HG03558 (cell line): Measurements from ENCODE around the gene SRL.
"Not testable (repeated sequence)": the region's sequence is repeated elsewhere in the genome, so short reads cannot be mapped to it uniquely, and the experiment has no call there.

Source experiments
- ATAC-seq: cut with Tn5 transposase; IDR thresholded peaks from one replicate; pipeline ENCODE4 v1.9.1; 2021; ENCODE audit warnings: moderate number of reproducible peaks; ENCODE audit not compliant: unreplicated experiment; ENCODE audit errors: extremely low read depth

Gene SRL

DNA sequence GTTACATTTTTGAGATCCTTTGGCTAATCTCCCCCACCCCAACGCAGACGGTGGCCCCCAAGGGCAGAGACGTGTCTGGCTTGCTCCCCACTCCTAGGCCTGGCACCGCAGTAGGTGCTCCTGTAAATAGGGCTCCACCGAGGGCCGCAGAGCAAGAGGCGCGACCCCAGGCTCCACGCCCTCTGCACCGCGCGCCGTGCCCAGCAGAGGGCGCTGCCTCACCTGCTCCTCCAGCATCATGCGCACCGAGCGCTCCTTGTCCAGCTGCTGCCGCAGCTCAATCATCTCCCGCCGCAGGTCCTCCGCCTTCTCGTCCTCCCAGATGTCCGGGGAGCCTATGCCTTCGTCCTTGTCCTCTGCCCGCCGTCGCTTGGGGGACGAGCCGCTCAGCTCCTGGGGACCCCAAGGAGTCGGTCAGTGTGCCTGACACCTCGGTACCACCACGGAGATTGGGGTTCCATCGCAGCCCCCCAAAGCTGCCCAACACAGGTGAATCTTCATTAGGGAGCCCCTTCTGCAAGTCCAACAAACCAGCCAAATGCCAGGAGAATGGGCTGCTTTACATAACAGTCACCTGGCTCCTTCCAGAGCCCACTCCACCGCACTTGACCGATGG lies 19.8 kb upstream of the SRL start:
- ATAC-seq: no peak

DNA sequence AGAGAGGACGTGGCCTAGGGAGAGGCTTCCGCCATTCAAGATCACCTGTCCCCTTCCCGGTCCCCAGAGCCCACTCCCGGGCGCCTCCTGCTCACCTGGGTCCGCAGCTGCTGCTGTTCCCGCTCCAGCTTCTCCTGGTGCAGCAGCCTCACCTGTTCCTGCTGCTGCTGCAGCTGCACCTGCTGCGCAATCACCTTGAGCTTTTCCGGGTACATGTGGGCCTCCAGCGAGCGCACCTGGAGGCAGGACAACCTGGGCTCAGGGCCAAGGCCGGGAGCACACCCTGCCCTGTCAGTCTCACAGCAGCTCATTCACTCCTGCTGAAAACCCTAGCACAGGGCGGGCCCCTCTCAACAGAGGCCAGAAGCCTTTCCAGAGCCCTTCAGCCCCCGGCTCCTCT lies 18.5 kb upstream of the SRL start:
- no peak for ATAC-seq

DNA sequence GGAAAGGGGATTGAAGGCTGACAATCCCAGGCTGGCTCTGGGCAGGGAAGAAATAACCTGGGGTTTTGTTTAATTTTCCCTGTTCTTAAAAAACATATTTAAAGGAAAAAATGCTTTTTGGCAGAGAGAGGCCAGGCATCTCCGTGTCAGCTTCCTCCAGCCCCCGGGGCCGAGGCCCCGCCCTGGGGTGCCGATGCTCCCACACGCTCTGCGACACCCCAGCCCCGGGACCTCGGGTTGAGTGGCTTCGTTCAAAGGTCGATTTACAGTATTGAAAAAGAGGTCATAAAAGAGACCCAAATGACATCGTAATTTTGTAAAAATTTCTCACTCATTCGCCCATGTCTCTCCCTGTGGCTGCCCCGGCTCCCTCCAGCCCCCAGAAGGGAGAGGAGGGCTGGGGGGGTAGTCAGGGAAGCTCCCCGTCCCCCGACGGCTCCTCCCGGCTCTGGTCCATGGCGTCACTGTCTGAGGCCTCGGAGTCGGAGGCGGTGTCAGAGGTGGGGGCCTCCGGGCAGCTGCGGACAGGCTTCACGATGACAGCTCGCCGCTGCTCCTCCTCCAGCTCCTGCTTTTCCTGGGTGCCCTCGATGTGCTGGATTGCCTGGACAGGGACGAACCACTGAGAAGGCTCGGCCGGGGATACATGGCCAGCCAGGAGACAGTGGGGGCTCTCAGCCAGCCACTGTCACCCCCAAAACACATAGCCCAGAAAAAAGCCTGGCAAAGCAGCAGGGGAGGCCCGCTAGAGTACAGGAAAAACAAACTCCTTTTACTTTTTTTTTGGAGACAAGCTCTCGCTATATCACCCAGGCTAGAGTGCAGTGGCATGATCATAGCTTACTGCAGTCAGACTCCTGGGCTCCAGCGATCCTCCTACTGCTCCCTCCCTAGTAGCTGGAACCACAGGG lies 16.0 kb upstream of the SRL start:
- no peak for ATAC-seq

DNA sequence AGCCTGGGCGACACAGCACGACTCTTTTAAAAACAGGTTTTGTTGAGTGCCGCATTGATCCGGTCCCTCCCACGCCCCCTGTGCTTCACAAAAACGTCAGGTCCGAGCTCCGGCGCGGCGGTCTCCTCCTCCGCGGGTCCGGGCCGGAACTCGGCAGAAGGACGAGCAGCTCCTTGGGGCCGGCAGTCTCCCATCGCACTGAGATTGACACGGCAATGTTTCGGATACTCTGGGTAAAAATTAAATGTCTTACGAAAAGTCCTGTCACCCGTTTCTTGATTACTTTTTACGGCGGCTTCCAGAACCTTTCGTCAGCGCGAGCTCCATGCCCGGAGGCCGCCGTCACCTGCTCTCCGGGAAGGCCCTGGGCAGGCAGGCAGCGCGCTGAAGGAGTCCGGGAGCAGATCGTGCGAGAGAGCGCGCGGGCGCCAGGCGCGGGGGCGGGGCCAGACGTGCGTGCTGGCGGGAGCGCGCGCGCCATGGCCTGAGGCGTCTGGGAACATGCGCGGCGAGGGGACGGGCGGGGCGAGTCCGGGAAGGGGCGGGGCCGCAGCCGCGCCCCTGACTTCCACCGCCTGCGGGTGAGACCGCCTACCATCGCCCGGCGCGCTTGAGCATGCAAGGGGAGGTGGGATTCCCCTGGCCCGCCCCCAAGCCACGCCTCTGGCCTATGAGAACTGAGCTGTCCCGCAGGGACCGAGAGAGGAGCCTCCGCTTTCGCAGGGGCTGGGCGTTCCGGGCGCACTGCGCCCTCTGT lies 11.7 kb upstream of the SRL start:
- ATAC-seq: peak; percentile 89

DNA sequence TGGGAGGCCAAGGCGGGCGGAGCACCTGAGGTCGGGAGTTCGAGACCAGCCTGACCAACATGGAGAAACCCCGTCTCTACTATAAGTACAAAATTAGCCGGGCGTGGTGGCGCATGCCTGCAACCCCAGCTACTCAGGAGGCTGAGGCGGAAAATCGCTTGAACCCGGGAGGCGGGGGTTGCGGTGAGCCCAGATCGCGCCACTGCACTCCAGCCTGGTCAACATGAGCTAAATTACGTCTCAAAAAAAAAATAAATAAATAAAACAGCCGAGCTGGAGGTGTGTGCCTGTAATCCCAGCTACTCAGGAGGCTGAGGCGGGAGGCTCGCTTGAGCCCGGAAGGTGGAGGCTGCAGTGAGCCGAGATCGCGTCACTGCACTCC lies 11.1 kb upstream of the SRL start:
- ATAC-seq: not testable (repeated sequence)

DNA sequence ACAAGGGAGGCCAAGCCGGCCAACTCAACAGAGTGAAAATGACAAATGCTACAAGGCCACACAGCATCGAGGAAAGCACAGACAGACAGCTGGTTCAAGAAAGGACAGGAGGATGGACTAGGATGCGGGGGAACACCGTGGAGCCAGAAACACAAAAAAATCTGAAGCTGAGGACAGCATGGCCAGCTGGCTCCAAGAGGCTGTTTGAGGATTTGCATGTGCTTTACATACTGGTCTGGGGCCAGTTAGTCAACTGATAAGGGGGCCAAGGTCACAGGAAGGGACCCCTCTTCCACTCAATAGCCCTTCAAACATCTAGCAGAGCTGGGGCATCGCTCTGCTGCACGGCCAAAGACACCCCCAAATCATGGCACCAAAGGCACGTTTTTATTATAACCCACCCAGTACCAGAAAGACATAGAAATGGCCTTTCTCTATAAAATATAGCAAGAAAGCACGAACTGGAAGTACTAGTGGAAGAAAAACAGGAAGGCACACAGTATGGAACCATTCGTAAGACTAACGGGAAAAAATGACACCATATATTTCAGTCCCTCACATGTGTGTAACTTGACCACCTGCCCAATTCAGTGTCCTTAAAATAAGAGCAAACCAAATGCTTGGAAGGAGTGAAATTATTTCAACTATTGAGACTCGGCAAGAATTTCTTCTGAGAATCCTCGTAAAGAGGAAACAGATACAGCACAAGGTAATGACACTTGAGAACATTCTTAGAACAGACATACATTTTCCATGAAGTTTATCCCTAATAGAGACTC lies 7.8 kb upstream of the SRL start:
- ATAC-seq: no peak

DNA sequence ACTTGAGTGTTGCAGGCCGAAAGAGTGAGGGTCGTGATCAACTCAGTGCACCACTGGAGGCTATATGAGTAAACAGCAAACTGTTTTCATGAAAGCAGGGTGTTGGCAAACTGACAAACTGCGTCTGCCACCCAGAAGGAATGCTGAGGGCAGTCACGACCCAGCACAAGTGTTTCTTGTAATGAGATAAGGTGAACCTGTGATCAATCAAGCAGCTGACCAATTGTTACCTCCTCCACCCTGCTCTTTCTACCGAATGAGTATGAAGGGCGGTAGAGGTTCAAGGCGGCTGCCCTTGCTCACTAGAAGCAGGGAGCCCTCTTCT lies 5.5 kb upstream of the SRL start:
- ATAC-seq: no peak

DNA sequence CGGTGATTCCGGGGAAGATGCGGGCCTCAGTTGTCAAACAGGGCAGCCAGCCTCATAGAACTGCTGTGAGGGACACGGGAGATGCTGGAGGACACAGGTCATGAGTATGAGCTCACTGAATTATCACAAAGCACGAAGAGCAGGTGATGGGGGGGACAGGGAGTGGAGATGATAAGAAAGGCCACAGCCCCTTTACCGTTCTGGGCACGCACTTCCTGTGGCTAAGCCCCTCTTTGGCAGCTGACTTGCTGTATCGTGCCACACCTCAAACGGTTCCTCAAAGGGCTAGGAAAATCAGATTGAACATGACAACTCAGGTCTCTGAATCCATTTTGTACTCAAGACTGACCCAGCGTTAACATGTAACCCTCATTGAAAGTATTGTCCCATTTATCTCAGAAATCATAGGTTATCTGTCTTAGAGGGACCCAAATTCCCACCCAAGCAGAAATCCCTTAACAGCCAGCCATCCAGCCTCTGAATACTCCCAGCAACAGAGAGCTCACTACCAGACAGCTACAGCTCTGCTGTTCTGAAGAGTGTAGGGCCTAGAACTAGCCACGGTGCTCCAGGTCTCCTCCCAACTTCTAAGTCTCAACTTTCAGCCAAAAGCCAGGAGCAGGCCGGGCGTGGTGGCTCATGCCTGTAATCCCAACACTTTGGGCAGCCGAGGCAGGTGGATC lies 5.0 kb upstream of the SRL start:
- ATAC-seq: no peak

DNA sequence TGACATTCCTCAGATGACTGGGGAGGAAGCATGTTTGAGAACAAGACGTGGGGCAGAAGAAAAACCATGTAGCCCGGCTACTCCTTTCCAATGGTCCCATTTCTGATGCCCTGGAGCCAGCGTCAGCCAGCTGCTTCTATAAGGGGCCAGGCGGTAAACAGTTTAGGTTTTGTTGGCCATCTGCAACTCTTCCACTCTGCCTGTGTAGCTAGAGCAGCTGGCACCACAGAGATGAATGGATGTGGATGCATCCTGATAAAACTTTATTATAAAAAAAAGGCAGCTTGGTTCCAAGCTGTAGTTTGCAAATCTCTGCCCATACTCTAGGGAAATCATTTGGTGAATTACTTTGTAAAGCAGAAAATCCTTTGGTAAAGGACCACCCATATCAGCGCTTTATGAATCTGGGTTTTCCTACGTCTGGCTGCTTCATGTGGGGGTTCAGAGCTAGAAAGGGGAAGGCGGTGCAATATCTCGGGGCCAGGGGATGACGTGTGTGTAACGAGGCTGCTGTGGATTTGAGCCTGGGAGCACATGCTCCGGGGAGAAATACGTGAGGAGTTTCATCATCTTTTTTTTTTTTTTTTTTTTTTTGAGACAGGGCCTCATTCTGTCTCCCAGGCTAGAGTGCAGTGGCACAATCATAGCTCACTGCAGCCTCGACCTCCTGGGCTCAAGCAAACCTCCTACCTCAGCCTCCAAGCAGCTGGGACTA lies 3.4 kb upstream of the SRL start:
- no peak for ATAC-seq

DNA sequence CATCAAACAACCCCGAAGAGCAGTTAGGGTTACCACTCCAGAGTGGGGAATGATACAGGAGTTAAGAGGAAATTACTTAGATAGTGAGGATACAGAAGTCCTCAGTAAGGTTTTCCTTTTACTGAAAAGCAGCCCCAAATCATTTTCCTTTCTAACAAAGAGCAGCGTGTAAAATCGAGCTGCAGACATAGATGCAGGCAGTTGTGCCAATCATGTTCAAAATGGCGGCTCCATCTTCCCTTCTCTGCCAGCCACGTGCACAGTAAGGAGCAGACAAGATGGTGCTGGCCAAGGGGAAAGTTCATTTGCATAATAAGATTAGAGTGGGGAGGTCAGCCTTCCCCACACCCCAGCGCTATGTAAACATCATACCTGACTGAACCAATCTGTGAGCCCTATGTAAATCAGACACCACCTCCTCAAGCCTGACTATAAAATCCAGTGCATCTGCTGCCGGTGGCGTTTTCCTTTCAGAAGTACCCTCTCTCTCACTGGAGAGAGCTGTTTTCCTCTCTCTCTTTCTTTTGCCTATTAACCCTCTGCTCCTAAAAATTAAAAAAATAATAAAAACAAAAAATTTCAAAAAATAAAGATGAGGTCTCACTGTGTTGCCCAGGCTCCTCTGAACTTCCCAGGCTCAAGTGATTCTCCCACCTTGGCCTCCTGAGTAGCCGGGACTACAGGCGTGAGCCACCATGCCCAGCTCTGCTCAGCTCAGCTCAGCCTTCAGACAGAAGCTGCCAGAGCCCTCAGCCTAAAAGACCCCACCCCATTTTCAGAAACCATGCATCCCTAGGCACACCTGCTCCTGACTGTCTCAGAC lies 2.6 kb upstream of the SRL start:
- no peak for ATAC-seq

DNA sequence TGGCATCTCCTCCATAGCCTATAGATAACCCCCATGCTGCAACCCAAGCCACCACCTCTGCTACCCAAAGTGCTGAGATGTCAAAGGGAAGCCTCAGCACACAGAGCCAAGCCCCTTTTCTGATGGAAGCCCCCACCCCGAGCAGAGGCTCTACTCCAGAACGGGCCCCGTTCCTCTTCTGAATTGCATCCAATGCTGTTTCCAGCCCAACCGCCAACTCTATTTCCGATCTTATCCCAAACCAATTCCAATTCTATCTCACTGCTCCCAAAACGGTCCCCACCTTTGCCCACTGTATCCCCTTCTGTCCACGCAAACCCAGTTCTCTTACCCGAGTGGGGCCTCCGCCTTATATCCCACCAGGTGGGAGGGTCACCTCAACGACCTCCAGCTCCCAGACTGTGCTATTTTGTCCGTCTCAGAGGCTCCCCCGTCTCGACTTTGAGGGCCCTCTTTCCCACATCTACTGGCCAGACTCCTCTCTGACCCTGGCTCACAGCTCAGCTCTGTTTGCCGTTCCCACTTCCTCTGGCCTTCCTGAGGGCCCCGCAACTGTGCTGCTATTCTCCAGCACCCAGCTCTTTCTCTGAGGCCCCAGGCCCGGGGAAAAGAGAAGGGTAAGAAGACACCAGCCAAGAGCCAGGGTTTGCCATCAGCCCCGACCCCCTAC lies 487 bp downstream of the SRL start:
- no peak for ATAC-seq

DNA sequence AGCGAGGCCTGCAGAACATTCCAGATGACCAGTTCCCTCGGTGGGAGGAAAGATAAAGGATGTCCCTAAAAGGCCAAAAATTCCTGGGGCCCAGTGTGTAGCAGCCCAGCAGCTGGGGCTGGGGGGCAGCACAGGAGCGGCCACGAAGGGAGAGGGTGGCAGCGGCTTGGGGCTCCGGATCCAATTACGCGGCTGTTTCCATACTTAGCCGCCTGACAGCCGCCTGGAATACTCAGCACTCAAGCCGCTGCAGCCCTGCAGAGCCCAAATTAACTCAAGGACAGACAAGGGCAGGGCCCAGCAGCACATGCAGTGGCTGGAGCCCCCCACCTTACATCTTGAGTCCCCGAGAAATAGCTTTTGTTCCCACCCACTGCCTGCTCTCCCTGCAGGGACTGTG lies 1.3 kb downstream of the SRL start:
- ATAC-seq: no peak

DNA sequence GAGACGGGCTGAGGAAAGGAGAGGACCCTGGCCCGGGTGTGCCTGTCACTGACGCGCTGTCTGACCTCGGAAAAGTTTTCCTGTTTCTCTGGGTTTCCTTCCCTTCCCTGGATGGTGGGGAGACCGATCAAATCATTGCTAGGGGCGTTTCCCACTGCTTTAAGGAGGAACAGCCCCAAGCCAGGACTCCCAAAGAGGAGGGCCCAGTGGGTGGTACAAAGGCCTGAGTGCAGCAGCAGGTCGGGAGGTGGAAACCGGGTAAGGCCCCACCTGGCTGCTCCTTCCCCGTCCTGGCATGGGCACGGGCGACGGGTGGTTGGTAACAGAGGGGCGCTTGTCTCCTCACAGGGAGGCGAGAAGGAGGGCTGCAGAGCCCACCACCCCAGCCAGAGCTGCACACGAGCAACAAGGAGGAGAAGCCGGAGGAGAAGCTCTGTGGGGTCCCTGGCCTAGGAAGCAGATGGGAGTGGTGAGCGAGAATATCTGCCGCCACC lies 2.2 kb downstream of the SRL start:
- no peak for ATAC-seq

DNA sequence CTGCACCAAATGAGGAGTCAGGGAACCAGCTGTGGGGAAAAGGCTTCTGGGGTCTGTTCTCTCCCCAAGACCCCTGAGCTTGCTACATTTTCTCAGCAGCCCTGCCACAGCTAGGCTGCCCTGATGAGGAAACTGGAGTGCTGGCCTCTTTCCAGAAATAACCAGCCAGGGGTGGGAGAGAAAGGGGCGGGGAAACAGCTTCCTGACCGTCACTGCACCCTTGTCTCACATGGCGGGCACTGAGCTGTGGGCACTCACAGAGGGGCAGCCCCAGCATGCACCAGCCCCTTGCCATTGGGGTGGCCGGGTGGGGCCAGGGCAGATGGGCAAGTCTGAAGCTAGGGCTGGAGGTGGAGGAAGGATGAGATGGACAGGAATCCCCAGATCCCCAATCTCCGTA lies 2.9 kb downstream of the SRL start:
- no peak for ATAC-seq

DNA sequence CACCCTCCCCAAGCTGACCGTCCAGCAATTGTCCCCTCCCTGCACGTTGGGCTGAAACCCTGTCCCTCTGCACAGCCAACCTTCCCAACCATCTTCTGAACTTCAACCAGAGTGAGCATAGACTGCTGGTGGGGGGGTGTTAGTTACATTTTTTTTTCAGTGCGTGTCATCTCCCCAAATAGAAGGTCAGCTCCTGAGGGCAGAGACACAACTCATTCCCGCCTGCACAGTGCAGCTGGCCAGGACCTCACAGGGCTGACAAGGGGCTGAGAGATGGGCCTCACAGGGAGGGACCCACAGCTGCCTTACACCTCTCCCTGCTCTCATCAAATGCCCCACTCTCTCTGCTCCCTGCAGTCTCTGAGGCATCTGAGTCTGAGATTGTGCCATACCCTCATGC lies 8.4 kb downstream of the SRL start:
- ATAC-seq: no peak

DNA sequence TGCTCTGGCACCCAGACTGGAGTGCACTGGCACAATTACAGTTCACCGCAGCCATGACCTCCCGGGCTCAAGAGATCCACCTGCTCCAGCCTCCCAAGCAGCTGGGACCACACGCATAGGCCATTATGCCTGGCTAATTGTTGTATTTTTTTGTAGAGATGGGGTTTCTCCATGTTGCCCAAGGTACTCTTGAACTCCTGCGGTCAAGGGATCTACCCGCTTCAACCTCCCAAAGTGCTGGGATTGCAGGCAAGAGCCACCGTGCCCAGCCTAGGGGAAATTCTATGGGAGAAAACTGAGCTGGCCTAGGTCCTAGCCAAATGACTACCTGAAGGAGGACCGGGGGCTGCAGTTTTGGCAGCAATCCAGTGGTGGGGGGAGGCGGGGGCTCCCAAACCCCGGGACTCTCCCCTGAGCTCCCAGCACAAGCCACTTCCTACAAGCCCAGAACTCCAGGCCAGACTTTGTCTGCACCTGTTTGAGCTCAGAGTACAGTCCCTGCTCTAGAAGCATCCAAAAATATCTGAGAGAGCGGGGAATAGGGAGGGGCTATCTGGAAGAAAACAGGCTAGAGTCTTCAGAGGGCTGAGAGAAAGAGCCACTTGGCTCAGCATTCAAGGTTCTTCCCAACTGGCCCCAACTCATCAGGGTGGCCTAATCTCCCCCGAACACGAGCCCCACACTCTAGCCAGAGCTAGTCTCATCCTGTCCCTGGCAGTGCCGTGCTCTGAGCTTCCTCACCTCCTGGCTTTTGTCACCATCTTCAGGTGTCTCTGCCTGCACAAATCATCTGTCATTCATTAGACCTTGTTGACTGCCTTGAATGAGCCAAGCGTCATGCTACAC lies 9.1 kb downstream of the SRL start:
- no peak for ATAC-seq

DNA sequence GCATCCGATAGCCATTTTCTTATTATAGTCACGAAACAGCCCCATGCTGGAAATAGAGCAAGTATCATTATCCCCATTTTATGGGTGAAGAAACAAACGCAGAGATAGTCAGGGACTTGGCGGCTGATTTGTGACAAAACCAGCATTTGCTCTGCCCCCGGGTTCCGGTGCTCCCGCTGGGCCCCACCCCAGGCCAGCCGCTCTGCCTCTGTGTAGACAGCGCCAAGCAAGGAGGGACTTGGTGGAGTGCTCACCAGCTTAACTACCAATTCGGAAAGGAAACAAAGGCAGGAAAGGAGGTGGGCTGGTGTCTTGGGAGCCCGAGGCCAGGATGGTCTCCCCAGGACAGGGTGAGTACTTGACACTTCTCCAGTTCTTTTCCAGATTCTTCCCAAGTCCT lies 10.0 kb downstream of the SRL start:
- ATAC-seq: no peak
